ENCODE data around the gene SLC35B2. TPM values are rescaled to one million over a fixed set of nuclear protein-coding genes. Genes with fewer than 3 reads are reported as not detected.
A peak's percentile ranks its signal among the peaks of the same experiment; 100 is the strongest.

The SLC35B2 gene
- total and polyA plus RNA-seq, 9 of the 15 experiments (the other 6 are each of a cell fraction or from before 2014, with no cell fraction given), result 14.5 to 59.1 (median 47.1) TPM

- TF ChIP-seq, protein P1, sequence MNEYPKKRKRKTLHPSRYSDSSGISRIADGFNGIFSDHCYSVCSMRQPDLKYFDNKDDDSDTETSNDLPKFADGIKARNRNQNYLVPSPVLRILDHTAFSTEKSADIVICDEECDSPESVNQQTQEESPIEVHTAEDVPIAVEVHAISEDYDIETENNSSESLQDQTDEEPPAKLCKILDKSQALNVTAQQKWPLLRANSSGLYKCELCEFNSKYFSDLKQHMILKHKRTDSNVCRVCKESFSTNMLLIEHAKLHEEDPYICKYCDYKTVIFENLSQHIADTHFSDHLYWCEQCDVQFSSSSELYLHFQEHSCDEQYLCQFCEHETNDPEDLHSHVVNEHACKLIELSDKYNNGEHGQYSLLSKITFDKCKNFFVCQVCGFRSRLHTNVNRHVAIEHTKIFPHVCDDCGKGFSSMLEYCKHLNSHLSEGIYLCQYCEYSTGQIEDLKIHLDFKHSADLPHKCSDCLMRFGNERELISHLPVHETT (CRISPR knock-in tag; conservative IDR thresholded peaks at IDR 0.05 in 1 of 2, IDR thresholded peaks at IDR 0.05 in 1 of 2), result peak in 1 of 2 experiments; percentile 89; a peak in 2 of 4 replicates
- no peak for TF ChIP-seq ZNF143 (CRISPR knock-in tag; IDR thresholded peaks at IDR 0.05)
- no peak for TF ChIP-seq ZNF444 (CRISPR knock-in tag; IDR thresholded peaks at IDR 0.05)
- peak; percentile 25; the same call in 1 of the 2 replicates for TF ChIP-seq CBFA2T3 (IDR thresholded peaks at IDR 0.05)
- no peak for TF ChIP-seq ZKSCAN3 (CRISPR knock-in tag; IDR thresholded peaks at IDR 0.05)
- peak; percentile 44 for TF ChIP-seq ARID1B (IDR thresholded peaks at IDR 0.05)
- no peak for TF ChIP-seq ZFP30 (CRISPR knock-in tag; IDR thresholded peaks at IDR 0.05; ENCODE audit: borderline replicate concordance)
- no peak; the same call in 1 of the 2 replicates for TF ChIP-seq POLR2AphosphoS2 (IDR thresholded peaks at IDR 0.05; ENCODE audit: low read length)
- TF ChIP-seq CREB1 (IDR thresholded peaks at IDR 0.05), result peak; percentile 53
- TF ChIP-seq CREB1 (CRISPR knock-in tag; IDR thresholded peaks at IDR 0.05), result peak; percentile 64
- TF ChIP-seq CHCHD3 (CRISPR knock-in tag; IDR thresholded peaks at IDR 0.05), result no peak
- no peak for TF ChIP-seq ZNF76 (CRISPR knock-in tag; IDR thresholded peaks at IDR 0.05; ENCODE audit: borderline replicate concordance)
- TF ChIP-seq TEAD4 (IDR thresholded peaks at IDR 0.05; ENCODE audit: low read length), result no peak
- TF ChIP-seq TEAD4 (CRISPR knock-in tag; IDR thresholded peaks at IDR 0.05; ENCODE audit: borderline replicate concordance), result no peak
- TF ChIP-seq HCFC1 (IDR thresholded peaks at IDR 0.05; ENCODE audit: low read depth, low read length), result peak; percentile 71
- no peak for TF ChIP-seq SMARCB1 (IDR thresholded peaks at IDR 0.05; ENCODE audit: insufficient read length, low read depth)
- TF ChIP-seq ARHGAP35 (IDR thresholded peaks at IDR 0.05; ENCODE audit: partially characterized antibody), result no peak
- no peak for TF ChIP-seq ZNF445 (CRISPR knock-in tag; IDR thresholded peaks at IDR 0.05; ENCODE audit: low read depth)
- TF ChIP-seq, protein P2, sequence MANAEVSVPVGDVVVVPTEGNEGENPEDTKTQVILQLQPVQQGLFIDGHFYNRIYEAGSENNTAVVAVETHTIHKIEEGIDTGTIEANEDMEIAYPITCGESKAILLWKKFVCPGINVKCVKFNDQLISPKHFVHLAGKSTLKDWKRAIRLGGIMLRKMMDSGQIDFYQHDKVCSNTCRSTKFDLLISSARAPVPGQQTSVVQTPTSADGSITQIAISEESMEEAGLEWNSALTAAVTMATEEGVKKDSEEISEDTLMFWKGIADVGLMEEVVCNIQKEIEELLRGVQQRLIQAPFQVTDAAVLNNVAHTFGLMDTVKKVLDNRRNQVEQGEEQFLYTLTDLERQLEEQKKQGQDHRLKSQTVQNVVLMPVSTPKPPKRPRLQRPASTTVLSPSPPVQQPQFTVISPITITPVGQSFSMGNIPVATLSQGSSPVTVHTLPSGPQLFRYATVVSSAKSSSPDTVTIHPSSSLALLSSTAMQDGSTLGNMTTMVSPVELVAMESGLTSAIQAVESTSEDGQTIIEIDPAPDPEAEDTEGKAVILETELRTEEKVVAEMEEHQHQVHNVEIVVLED (CRISPR knock-in tag; IDR thresholded peaks at IDR 0.05), result no peak; the same call in 1 of the 2 replicates
- no peak for TF ChIP-seq ZNF561 (CRISPR knock-in tag; conservative IDR thresholded peaks at IDR 0.05)
- TF ChIP-seq ZNF3 (CRISPR knock-in tag; IDR thresholded peaks at IDR 0.05), result no peak
- TF ChIP-seq, protein P3, sequence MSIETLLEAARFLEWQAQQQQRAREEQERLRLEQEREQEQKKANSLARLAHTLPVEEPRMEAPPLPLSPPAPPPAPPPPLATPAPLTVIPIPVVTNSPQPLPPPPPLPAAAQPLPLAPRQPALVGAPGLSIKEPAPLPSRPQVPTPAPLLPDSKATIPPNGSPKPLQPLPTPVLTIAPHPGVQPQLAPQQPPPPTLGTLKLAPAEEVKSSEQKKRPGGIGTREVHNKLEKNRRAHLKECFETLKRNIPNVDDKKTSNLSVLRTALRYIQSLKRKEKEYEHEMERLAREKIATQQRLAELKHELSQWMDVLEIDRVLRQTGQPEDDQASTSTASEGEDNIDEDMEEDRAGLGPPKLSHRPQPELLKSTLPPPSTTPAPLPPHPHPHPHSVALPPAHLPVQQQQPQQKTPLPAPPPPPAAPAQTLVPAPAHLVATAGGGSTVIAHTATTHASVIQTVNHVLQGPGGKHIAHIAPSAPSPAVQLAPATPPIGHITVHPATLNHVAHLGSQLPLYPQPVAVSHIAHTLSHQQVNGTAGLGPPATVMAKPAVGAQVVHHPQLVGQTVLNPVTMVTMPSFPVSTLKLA (conservative IDR thresholded peaks at IDR 0.05), result peak; percentile 96 to 98
- peak; percentile 93 for TF ChIP-seq CCNT2 (IDR thresholded peaks at IDR 0.05; ENCODE audit: borderline replicate concordance, extremely low read depth, insufficient read length, low read depth, low read length)
- peak; percentile 88; the same call in 1 of the 2 replicates for TF ChIP-seq ELF1 (tag; IDR thresholded peaks at IDR 0.05)
- TF ChIP-seq EGR1 (conservative IDR thresholded peaks at IDR 0.05), result peak; percentile 89
- no peak for TF ChIP-seq KAT2B (IDR thresholded peaks at IDR 0.05; ENCODE audit: low read depth, low read length)
These were observed at the start of gene SLC35B2 (continued) for GRCh38 chr6:44257025-44257752.

All from K562 (cell line).